ENCODE measurements around the gene ACTR3C.
A peak's percentile ranks its signal among the peaks of the same experiment; 100 is the strongest.

The ACTR3C gene

DNA sequence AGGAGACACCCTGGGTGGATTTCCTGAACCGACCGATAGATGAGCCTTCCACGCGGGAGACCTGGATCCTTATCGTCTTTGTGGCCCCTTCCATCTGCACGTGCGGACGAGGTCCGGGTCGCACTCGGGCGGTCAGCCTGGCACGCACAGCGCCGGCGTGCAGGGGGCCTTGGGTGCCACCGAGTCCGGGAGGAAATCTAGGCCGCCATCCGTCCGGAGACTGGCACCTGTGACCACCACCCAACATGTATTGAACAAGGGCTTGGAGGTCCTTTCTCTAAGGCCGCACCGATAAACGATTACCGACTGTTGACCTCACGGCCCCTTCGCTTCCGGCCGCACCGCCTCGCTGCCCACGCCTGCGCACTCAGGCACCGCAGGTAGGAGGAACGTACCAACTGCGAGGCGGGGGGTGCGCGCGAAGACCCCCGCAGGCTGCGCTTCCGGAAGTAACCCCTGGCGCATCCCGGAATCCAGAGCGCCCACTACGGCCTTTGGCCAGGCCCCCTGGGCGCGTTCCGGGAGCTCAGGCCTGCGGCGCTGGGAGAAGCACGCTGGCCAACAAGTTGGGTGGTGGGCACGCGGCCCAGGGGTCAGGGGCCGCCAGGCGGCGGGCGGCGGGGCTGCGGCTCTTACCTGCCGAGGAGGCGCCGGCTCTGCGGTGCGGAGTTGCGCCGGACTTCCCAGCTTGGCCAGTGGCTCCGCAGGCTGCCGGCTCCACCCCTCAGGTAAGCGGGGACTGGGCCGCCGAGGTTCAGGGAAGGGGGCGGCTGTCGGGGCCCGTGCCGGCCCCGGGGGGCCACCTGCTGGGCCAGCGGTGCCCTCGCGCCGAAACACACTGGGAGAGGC is at the start of gene ACTR3C, which contains the start of gene LRRC61:
Gene ACTR3C, minus strand, starts transcription at position 713 of the 849 bp plus-strand sequence. CDS start 28,249 bp downstream, outside the sequence.
Gene LRRC61, plus strand, starts transcription at position 523 of the 849 bp plus-strand sequence. CDS start 13,507 bp downstream, outside the sequence.
- Histone ChIP-seq H3K27me3 (ENCODE audit: control insufficient read depth, insufficient read depth, low read length) (no peaks in the 10 kb centered on the region), H3K4me3 (ENCODE audit: low read depth, low read length) (peak within 1 kb of the TSS; percentile 78), H3K36me3 (ENCODE audit: control insufficient read depth, insufficient read depth, low read length) (peaks cover 23% of the 10 kb centered on the region), H3K9ac (ENCODE audit: low read depth, low read length) (peak within 1 kb of the TSS; percentile 74), H3K9me3 (ENCODE audit: control insufficient read depth, insufficient read depth, low read length) (no peaks in the 10 kb centered on the region), H3K4me1 (ENCODE audit: control insufficient read depth, insufficient read depth, low read length) (peaks cover 15% of the 10 kb centered on the region)

DNA sequence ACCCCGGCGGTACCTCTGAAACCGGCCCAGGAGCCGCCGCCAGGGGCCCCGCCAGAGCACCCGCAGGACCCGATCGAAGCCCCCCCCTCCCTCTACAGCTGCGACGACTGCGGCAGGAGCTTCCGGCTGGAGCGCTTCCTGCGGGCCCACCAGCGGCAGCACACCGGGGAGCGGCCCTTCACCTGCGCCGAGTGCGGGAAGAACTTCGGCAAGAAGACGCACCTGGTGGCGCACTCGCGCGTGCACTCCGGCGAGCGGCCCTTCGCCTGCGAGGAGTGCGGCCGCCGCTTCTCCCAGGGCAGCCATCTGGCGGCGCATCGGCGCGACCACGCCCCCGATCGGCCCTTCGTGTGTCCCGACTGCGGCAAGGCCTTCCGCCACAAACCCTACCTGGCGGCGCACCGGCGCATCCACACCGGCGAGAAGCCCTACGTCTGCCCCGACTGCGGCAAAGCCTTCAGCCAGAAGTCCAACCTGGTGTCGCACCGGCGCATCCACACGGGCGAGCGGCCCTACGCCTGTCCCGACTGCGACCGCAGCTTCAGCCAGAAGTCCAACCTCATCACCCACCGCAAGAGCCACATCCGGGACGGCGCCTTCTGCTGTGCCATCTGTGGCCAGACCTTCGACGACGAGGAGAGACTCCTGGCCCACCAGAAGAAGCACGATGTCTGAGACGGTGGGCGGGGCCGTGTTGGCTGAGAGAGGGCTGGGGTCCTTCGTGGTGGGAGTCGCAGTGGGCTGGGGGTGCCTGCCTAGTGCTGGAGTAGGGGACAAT is 49.1 kb upstream of the ACTR3C start:
- Histone ChIP-seq H3K9ac (ENCODE audit: low read depth, low read length) (peak overlapping the region; percentile 24), H3K9me3 (ENCODE audit: control insufficient read depth, insufficient read depth, low read length) (no peaks in the 10 kb centered on the region), H3K36me3 (ENCODE audit: control insufficient read depth, insufficient read depth, low read length) (peaks cover 42% of the 10 kb centered on the region), H3K4me3 (ENCODE audit: low read depth, low read length) (no peak overlapping the region), H3K4me1 (ENCODE audit: control insufficient read depth, insufficient read depth, low read length) (peaks cover 20% of the 10 kb centered on the region), H3K27me3 (ENCODE audit: control insufficient read depth, insufficient read depth, low read length) (no peaks in the 10 kb centered on the region)

DNA sequence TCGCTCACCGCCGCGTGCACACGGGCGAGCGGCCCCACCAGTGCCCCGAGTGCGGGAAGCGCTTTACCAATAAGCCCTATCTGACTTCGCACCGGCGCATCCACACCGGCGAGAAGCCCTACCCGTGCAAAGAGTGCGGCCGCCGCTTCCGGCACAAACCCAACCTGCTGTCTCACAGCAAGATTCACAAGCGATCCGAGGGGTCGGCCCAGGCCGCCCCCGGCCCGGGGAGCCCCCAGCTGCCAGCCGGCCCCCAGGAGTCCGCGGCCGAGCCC is 48.6 kb upstream of the ACTR3C start:
- no peaks in the 10 kb centered on the region for H3K27me3 ChIP-seq (ENCODE audit: control insufficient read depth, insufficient read depth, low read length)
- peaks cover 16% of the 10 kb centered on the region for H3K4me1 ChIP-seq (ENCODE audit: control insufficient read depth, insufficient read depth, low read length)
- H3K36me3 ChIP-seq (ENCODE audit: control insufficient read depth, insufficient read depth, low read length): peaks cover 42% of the 10 kb centered on the region
- H3K4me3 ChIP-seq (ENCODE audit: low read depth, low read length): no peak overlapping the region
- H3K9ac ChIP-seq (ENCODE audit: low read depth, low read length): no peak overlapping the region
- no peaks in the 10 kb centered on the region for H3K9me3 ChIP-seq (ENCODE audit: control insufficient read depth, insufficient read depth, low read length)

DNA sequence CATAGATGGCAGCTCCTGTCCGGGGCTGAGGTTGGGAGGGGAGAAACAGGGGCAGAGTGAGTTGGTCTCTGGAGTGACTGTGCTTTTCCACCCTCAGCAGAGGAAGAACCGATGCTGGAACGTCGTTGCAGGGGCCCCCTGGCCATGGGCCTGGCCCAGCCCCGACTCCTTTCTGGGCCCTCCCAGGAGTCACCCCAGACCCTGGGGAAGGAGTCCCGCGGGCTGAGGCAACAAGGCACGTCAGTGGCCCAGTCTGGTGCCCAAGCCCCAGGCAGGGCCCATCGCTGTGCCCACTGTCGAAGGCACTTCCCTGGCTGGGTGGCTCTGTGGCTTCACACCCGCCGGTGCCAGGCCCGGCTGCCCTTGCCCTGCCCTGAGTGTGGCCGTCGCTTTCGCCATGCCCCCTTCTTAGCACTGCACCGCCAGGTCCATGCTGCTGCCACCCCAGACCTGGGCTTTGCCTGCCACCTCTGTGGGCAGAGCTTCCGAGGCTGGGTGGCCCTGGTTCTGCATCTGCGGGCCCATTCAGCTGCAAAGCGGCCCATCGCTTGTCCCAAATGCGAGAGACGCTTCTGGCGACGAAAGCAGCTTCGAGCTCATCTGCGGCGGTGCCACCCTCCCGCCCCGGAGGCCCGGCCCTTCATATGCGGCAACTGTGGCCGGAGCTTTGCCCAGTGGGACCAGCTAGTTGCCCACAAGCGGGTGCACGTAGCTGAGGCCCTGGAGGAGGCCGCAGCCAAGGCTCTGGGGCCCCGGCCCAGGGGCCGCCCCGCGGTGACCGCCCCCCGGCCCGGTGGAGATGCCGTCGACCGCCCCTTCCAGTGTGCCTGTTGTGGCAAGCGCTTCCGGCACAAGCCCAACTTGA is 48.0 kb upstream of the ACTR3C start:
- no peak overlapping the region for H3K9ac ChIP-seq (ENCODE audit: low read depth, low read length)
- H3K4me1 ChIP-seq (ENCODE audit: control insufficient read depth, insufficient read depth, low read length): peaks cover 11% of the 10 kb centered on the region

DNA sequence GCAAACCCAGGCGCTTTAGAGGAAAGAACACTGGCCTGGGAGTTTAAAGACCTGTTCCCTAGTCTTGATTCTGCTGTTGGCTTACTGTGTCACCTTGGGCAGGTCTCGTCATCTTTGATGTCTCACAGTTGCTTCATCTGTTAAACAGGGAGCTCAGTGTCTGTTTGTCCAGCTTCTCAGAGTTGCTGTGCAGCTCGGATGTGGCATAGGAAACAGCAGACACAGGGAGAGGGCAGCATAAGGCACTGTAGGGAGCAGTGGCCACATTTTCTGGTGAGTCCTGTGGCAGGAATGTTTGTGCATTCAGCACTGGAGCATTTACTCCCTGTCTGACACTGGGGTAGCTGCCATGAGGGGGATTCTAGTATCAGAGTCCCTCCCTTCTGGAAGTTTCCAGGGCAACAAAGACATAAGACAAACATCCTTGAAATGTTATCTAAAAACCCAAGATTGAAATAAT is 47.3 kb upstream of the ACTR3C start:
- no peaks in the 10 kb centered on the region for H3K27me3 ChIP-seq (ENCODE audit: control insufficient read depth, insufficient read depth, low read length)
- H3K4me1 ChIP-seq (ENCODE audit: control insufficient read depth, insufficient read depth, low read length): peaks cover 7% of the 10 kb centered on the region
- H3K9me3 ChIP-seq (ENCODE audit: control insufficient read depth, insufficient read depth, low read length): no peaks in the 10 kb centered on the region
- H3K9ac ChIP-seq (ENCODE audit: low read depth, low read length): no peak overlapping the region
- peaks cover 42% of the 10 kb centered on the region for H3K36me3 ChIP-seq (ENCODE audit: control insufficient read depth, insufficient read depth, low read length)
- H3K4me3 ChIP-seq (ENCODE audit: low read depth, low read length): no peak overlapping the region

More for the DNA sequence above, 48.0 kb upstream of the ACTR3C start:
- Histone ChIP-seq H3K27me3 (ENCODE audit: control insufficient read depth, insufficient read depth, low read length) (no peaks in the 10 kb centered on the region), H3K4me3 (ENCODE audit: low read depth, low read length) (no peak overlapping the region), H3K36me3 (ENCODE audit: control insufficient read depth, insufficient read depth, low read length) (peaks cover 42% of the 10 kb centered on the region), H3K9me3 (ENCODE audit: control insufficient read depth, insufficient read depth, low read length) (no peaks in the 10 kb centered on the region)

DNA sequence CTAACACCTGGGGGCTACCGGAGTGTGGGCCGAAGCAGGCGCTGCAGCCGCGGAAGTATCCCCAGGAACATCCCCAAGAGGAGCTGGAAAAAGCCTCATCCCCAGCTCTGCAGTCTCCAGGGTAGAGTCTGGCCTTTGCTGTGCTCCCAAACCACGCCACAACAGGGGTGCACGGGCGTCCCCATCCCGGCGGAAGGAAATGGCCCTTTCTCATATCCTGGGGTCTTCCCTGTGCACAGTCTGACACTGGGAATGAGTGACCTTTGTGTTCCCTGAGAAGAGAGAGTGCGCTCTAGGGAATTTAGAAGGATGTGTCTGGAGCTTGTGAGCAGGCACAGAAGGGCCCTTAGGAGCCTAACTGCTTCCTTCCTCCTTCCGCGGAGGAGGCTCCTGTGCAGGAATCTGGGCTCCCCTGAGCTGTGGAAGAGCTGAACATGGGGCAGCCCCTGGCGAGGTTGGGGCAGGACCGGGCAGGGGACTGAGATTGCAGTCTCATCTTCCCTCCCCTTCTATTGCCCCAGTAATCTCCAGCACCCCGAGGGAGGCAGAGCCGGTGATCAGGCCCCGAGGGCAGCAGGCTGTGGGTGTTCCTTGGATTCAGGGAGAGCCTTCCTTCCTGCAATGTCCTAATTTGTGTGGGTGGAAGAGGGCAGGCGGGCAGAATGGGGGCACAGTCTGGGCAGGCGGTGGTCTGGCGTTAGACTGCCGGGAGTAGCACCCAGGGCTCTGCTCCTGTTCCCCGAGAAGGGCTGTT is 46.6 kb upstream of the ACTR3C start:
- no peaks in the 10 kb centered on the region for H3K27me3 ChIP-seq (ENCODE audit: control insufficient read depth, insufficient read depth, low read length)
- peak overlapping the region; percentile 85 for H3K9ac ChIP-seq (ENCODE audit: low read depth, low read length)
- peaks cover 42% of the 10 kb centered on the region for H3K36me3 ChIP-seq (ENCODE audit: control insufficient read depth, insufficient read depth, low read length)
- H3K4me3 ChIP-seq (ENCODE audit: low read depth, low read length): peak overlapping the region; percentile 87
- H3K9me3 ChIP-seq (ENCODE audit: control insufficient read depth, insufficient read depth, low read length): no peaks in the 10 kb centered on the region
- H3K4me1 ChIP-seq (ENCODE audit: control insufficient read depth, insufficient read depth, low read length): peaks cover 7% of the 10 kb centered on the region

DNA sequence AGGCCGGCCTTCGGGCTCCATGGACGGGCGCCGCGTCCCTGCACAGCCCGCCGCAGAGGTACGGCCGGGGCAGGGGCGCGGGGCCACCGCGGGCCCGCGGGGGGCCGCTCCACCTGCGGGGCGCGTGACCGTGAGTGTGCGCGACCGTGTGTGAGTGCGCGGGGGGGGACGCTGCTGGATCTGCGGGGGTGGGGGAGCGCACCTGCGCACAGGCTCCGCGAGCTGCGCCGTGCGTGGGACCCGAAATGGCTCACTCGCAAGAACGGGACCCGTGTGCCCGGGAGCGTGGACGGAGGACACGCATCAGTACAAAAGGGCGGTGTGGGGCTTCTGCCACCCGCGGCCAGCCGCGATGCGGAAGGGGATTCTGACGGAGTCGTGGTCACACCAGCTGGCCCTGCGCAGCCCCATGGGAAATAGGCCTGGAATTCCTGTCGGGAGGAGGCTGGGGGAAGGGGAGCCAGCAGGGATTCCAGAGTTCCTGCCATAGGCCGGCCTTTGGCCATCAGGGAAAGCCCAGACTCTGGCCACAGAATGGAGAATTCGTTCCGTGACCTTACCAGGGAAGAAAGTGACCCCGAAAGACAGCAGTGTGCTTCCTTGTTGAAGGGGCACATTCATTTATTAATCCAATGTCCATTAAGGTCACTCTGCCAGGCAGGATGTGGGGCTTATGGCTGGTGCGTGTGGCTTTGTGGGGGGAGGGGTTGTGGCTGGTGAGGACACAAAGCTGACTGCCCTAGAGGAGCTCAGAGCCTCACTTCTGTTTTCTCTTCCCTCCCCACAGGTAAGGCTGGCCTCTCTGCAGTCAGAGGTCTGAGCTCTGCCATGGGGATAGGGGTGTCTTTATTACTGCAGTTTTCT is 45.8 kb upstream of the ACTR3C start:
- H3K4me3 ChIP-seq (ENCODE audit: low read depth, low read length): peak overlapping the region; percentile 87
- peaks cover 36% of the 10 kb centered on the region for H3K36me3 ChIP-seq (ENCODE audit: control insufficient read depth, insufficient read depth, low read length)
- H3K4me1 ChIP-seq (ENCODE audit: control insufficient read depth, insufficient read depth, low read length): peaks cover 7% of the 10 kb centered on the region
- no peaks in the 10 kb centered on the region for H3K9me3 ChIP-seq (ENCODE audit: control insufficient read depth, insufficient read depth, low read length)
- no peaks in the 10 kb centered on the region for H3K27me3 ChIP-seq (ENCODE audit: control insufficient read depth, insufficient read depth, low read length)
- peak overlapping the region; percentile 85 for H3K9ac ChIP-seq (ENCODE audit: low read depth, low read length)

DNA sequence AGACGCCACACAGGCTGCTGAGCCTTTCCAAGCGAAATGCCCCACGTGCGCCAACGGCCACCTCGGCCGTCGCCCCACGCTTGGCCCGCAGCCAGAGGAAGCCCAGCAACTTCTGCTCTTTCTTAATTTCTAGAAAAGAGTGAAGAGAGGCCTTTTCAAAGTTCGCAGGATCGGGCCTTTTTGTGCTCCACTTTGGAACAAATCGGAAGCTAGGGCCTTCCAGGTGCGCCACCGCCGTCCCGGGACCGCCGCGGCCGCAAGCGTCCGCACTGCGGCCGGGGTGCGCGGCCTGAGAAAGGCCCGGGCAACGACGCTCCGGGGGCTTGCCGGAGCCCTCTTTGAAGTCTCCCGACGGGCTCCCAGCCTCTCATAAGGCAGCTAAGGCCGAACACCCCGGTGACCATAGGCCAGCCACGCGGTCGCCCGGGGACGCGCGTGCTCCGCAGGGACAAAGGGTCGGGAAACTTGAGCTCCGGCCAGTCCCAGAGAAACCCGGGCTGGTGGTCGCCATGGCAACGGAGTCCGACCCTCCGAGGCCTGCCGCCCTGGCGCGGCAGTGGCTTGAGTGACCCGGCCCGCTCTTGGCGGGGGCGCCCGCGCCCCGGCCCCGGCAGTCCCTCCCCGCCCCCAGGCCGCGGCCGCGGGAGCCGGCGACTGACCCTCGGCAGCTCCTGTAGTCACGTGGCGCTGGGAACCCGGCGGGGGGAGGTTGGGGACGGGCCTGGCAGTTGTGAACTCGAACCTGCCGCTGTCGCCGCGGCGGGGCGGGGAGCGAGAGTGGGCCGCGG is 44.9 kb upstream of the ACTR3C start, which contains the start of gene REPIN1:
Gene REPIN1, plus strand, starts transcription at position 727 of the 788 bp plus-strand sequence. CDS start 890 bp downstream, outside the sequence.
- Histone ChIP-seq H3K36me3 (ENCODE audit: control insufficient read depth, insufficient read depth, low read length) (peaks cover 31% of the 10 kb centered on the region), H3K9ac (ENCODE audit: low read depth, low read length) (peak within 1 kb of the TSS; percentile 85), H3K4me1 (ENCODE audit: control insufficient read depth, insufficient read depth, low read length) (peaks cover 7% of the 10 kb centered on the region), H3K9me3 (ENCODE audit: control insufficient read depth, insufficient read depth, low read length) (no peaks in the 10 kb centered on the region), H3K4me3 (ENCODE audit: low read depth, low read length) (peak within 1 kb of the TSS; percentile 87), H3K27me3 (ENCODE audit: control insufficient read depth, insufficient read depth, low read length) (no peaks in the 10 kb centered on the region)

DNA sequence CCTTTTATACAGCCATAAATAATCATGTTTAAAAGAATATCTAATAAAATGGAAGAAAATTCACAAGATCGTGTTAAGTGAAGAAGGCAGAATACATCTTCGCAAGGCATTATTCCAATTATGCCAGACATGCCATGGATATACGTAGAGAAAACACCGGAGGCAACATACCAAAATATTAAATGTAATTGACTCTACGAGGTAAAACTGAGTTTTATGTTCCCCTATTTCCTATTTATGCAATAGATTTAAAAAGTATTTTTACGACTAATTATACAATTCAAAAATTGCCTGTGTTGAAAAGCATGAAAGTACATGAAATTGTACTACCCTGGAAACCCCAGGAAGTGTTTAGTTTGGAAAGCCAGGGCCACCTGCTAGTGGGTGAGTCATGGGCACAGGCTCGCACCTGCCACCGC is 44.3 kb upstream of the ACTR3C start:
- Histone ChIP-seq H3K9me3 (ENCODE audit: control insufficient read depth, insufficient read depth, low read length) (no peaks in the 10 kb centered on the region), H3K36me3 (ENCODE audit: control insufficient read depth, insufficient read depth, low read length) (peaks cover 25% of the 10 kb centered on the region), H3K27me3 (ENCODE audit: control insufficient read depth, insufficient read depth, low read length) (no peaks in the 10 kb centered on the region), H3K4me1 (ENCODE audit: control insufficient read depth, insufficient read depth, low read length) (peaks cover 7% of the 10 kb centered on the region), H3K4me3 (ENCODE audit: low read depth, low read length) (peak overlapping the region; percentile 87), H3K9ac (ENCODE audit: low read depth, low read length) (peak overlapping the region; percentile 79)
